HTR-8/SVneo (cell line): ENCODE data around the gene TBCD.

Experiments used
- DNase-seq: peaks from one replicate; pipeline ENCODE4 v3.0.0; 2011; ENCODE audit warnings: low spot score, mixed read lengths; ENCODE audit not compliant: insufficient read length
- FAIRE-seq: peaks from 2 replicates; lab custom pipeline; 2011; peaks lifted over from hg19 to GRCh38; lab: Jason Lieb, UNC

The TBCD gene

DNA sequence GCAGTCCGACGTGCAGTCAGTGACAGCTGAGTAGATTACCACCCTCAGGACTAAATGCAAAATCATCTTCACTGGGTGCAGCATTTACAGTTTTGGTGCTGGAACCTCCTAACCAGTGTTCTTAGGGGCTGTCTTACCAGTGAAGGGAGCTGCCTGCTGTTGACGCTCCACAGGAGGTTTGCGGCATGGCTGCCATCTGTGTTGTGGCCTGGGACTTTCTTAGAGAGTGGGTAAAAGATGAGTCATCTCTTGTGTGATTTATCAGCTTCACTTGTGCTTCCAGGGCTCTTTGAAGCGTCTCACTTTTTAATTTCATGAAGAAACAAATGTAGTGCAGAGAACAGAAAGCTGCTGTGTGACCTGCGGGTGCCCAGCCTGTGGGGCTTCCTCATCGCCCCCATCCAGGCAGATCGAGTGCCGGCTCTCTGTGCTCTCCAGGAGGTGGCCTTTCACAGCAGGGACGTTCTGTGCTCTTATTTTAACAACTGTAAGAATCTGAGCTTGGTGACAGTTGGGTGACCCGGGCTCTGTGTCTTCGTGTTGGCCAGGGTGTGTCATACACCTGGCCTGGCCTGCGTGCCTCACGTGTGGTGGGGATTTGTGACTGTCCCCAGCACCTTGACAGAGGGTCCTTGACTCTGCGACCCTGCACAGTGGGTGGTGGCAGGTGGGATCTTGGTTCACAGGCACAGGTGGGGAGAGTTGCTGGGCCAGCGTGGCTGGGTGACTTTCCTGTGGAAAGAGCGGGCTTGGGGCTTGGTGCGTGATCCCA lies 112.3 kb downstream of the TBCD start:
- peak; percentile 40 for FAIRE-seq
- DNase-seq: peak; percentile 51

DNA sequence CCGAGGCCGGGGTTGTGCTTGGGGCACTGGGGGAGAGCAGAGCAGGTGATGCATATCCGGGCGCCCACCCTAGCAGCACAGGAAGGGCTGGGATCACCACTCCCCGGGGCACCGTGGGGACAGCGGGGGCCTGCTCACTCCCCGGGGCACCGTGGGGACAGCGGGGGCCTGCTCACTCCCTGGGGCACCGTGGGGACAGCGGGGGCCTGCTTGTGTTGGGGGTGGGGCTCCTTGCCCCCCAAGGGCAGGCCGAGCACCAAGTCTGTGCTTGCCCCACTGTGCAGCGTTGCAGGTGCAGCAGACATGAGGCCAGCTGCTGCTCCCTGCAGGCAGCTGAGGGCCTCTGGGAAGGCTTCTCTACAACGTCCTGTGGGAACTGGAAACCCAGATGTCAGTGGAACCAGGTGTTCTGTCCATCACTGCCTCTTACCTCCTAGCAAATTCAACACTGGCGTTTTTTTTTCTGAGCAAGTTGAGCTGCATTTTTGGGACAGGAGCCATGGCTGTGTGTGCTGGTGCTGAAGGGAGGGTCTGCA lies 112.9 kb downstream of the TBCD start:
- FAIRE-seq: no peak
- DNase-seq: no peak

DNA sequence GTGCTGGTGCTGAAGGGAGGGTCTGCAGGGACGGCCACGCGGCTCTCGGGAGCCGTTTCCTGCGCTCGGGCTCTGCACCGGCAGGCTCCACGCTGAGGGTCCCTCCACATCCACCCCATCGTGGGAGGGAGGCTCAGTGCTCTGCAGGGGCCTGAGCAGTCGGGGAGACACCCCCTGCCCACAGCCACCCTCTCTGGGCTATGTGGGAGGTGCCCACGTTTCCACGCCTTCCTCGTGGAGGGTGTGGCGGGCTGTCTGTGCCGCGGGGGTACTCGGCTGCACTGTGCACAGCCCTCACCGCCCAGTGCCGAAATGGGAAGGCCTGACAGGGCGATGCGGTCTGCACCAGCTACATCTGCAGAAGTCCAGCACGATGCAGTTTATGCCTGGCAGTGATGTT lies 113.4 kb downstream of the TBCD start:
- FAIRE-seq (no peak), DNase-seq (no peak)

DNA sequence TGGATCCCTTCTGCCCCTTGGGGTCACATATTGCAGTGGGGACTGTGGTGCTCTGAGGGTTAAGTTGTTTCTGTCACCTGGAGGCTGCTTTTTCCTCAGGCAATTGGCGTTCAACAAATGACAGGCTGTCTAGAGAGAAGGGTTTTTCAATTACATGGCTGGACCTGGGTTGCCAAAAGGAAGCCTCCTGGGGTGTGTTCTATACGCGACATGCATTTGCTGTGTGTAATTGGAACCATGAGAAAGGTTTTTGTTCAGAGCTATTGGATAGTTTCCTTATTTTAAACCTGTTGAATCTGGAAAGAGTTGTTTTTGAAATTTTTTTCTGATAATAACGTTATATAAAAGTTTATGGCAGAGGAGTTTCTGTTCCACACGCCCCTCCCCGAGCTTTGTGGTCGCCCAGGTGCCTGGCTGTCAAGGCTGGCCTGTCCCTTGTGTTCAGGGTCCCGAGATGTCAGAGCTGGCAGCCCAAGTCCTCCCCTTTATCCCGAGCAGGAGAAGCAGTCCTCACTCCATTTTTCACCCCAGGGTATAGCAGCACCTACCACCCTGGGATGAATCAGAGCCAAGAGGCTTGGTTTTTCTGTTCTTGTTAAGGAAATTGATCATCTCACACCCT lies 114.0 kb downstream of the TBCD start:
- DNase-seq: no peak
- no peak for FAIRE-seq

DNA sequence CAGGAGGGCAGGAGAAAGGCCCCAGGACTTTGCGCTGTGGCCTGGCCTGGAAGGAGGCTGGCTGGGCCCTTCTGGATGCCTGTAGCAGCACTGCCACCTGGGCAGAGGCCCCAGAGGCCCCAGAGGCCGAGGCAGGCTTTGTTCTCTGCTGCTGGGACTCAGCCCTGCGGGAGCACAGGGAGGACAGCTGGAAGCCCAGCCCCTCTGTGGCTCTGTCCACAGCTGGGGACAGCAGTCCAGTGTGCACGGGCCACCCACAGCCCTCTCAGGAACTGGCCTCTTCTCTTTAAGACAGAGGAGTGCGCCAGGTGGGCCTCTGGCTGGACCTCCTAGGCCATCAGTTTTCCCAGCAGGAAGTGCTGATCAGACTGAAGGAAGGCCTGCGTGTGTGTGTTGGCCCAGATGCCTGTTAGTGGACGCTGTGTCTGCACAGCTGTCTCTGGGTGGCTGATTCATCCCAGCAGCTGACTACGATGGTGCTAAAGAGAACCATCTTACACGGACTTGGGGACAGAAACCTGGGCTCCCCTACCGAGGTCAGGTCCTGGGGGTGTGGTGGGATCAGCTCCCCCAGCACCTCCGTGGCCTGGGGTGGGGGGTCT lies 114.8 kb downstream of the TBCD start:
- DNase-seq: no peak
- FAIRE-seq: no peak

DNA sequence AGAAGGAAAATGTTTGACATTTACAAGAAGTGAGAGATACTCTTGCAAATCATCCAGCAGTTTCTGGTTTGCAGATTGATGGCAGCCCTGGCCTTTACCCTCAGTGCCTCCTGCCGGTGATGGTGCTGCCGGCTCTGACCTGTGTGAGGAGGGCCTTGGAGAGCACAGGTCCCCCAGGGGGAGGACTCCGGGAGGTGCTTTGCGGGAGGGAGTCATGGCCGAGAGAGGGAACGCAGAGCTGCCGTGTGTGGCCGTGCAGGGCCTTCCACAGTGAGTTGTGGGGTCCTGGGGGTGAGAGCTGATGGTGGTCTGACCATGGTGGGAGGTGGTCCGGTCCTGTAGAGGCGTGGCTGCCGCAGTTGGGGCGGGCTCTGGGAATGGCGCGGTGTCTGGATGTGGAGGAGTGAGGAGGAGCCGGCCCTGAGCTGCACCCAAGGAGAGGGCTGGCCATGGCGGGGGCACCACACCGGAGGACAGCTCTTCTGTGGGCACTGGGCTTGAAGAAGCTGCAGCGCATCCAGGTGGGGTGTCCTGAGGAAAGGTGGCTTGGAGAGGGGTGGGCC lies 116.0 kb downstream of the TBCD start:
- no peak for FAIRE-seq
- DNase-seq: no peak

DNA sequence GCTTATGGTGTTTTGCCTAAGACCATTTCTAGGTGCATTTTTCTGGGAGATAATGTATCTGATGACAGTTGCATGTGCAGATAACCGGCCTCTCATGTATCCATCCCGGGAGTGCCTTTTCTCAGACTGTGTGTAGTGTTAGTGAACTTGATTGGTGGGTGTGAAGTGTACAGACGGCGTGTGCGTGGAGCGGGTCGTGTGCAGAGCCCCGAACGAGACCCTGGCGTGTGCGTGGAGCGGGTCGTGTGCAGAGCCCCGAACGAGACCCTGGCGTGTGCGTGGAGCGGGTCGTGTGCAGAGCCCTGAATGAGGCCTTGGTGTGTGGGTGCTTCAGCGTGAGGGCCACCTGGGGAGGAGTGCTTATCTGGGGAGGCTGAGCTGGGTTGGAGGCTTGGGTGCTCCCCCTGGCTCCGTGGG lies 116.9 kb downstream of the TBCD start:
- DNase-seq (no peak), FAIRE-seq (peak; percentile 36)

DNA sequence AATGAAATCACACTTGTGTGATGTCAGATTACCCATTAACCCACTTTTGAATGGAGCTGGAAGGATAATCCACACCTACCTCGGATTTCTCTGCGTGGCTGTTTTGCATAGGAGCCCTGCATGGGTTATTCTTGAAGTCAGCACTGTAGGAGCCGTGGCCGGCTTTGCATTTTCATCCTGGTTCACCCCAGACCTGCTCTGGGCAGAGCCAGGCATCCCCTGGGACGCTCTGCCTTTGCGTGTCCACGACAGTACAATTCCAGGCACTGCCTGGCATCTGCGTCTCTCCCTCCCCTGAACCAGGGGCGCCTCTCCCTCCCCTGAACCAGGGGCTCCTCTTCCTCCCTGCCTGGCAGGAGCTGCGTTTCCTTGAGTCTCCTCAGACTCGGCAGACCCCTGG lies 117.7 kb downstream of the TBCD start:
- no peak for FAIRE-seq
- DNase-seq: no peak

DNA sequence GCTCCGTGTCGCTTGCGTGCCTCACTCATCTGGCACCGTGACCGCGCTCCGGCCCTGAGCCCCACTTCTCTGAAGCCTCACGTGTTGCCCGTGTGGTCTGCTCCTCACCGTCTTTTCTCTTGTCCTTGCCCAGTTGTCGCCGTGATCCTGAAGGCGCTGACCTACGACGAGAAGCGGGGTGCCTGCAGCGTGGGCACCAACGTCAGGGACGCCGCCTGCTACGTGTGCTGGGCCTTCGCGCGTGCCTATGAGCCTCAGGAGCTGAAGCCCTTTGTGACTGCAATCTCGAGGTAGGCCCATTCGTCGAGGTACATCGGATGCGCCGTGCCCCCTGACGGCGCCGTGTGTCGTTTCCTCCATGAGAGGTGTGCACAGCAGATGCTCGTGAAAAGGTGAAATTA lies 118.2 kb downstream of the TBCD start:
- peak; percentile 31 for FAIRE-seq
- DNase-seq: no peak

DNA sequence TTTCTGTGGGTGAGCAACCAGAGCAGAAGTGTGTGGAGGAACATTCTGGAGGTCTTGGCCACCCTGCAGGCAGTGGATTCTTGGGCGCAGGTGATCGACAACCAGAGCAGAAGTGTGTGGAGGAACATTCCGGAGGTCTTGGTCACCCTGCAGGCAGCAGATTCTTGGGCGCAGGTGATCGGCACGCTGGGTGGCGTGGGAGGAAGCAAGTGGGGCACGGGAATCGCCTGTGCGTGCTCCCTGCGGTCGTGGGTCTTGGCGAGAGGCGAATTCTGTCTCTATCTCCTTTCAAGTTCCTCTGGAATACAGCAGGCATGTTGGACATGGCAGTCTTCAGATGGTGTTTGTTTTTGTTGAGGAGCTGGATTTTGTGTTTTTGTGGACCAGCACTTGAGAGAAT lies 118.7 kb downstream of the TBCD start:
- FAIRE-seq: no peak
- no peak for DNase-seq

DNA sequence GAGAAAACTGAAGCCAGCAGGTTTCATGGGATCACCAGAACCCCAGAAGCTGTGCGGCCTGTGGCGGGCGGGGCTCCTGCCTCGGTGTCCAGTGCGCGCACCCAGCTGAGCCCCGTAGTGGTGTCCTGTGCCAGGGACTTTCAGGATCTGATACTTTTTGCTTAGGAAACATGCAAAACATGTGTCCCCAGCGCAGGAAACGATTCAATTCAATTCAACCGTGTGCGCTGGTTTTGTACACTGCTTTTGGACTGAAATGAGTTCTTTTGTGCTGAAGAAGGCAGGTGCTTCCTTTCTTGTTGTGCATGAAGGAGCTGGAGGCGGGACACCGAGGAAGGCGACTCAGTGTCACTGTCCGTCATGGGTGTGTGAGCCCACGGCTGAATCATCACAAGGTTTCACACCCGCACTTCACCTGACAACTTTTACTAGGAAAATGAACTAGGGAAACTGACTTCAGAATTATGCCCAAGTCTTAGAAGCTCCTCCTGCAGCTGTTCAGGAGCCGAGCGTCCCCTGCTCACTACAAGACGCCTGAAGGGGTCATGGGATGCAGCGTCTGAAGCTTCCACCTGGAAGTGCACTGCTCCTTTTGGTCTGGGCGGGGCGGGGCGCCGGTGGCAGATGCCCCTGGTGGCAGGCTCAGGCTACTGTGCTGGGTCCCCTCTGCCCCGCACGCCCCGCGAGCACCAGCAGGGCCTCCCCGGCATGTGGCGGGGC lies 119.4 kb downstream of the TBCD start:
- no peak for FAIRE-seq
- no peak for DNase-seq

DNA sequence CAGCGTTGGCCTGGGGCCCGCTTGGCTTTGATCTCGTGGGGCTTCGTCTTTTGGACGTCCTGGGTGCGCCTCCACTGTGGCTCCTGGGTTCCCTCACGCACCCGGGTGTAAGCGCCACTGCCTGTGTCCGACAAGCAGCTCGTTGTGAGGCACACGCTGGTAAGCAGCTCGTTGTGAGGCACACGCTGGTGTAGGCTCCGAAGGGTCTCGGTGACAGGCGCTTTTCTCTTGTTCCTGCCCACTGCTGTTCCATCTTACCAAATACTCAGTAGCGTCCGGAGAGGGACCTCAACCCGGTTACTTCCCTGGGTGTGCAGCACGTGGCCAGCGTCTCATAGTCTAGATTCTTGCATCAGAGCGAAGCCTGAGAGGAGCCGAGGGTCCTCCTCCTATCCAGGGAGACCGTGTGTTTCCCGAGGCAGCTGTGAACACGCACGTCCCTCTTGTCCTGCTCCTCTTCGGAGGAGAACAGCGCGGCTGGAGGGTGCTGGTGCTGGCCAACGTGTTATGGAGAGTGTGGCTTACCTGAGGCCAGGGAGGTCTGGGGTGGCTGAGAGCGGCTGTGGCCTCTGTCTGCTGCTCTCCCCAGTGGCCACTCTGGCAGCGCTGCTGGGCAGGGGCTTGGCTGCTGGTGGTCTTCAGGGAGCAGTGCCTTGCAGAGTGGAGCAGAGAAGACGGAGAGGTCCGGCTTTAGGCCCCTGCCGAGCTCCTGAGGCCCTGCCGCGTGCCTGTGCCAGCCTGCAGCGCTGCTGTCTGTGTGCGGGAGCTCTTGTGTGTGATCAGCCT lies 120.1 kb downstream of the TBCD start:
- FAIRE-seq (no peak), DNase-seq (no peak)

DNA sequence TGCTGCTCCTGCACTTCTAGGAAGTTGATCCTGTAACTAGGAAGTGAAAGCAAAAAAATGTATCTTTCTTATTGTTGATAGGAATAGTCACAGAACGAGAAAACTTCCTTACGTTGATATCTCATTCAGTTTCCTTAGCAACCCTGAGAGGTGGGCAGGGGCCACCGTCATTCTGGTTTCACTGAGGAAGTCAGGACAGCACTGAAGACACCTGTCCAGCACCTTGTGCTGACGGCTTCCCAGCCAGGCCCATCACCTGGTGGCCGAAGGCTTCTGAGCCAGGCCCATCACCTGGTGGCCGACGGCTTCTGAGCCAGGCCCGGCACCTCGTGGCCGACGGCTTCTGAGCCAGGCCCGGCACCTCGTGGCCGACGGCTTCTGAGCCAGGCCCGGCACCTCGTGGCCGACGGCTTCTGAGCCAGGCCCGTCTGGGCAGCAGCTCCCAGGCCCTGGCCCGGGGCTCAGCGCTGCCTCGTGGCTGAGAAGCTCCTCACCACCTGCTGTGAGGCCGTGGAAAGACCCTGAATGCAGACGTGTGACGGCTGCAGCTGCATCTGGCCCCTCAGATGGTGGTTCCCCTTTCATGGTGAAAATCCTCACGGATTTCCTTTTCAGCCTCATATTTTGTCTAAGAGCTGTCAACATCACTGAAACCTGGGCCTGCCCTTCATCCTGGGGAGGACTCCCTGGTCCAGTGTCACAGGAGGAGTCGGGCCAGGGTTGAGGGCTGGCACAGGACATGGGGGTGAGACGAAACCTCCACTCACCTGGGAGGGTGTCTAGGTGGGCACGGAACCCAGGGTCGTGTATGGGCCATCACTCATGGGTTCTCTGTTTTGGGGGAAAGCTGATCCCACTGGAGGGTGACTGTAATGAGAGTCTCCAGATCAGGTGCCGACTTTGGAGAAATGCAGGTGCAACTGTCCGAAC lies 121.0 kb downstream of the TBCD start:
- DNase-seq: no peak
- no peak for FAIRE-seq

DNA sequence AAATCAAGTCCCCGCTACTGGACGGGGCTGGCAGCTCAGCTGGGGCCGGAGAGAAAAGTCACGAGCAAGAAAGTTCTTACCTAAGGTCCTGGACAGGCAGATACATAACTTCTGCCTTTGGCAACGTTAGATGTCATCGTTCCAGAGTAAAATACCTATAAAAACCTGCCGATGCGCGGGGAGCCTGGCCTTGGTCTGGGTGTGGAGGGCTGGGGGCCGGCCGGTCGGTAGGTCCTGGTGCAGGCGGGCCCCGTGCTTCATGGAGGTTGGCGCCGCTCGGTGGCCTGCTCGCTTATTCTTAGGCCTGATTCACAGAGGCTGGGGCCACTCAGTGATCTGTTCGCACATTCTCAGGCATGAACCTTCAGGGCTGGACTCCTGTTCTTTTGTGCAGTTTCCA lies 121.7 kb downstream of the TBCD start:
- DNase-seq (no peak), FAIRE-seq (no peak)

DNA sequence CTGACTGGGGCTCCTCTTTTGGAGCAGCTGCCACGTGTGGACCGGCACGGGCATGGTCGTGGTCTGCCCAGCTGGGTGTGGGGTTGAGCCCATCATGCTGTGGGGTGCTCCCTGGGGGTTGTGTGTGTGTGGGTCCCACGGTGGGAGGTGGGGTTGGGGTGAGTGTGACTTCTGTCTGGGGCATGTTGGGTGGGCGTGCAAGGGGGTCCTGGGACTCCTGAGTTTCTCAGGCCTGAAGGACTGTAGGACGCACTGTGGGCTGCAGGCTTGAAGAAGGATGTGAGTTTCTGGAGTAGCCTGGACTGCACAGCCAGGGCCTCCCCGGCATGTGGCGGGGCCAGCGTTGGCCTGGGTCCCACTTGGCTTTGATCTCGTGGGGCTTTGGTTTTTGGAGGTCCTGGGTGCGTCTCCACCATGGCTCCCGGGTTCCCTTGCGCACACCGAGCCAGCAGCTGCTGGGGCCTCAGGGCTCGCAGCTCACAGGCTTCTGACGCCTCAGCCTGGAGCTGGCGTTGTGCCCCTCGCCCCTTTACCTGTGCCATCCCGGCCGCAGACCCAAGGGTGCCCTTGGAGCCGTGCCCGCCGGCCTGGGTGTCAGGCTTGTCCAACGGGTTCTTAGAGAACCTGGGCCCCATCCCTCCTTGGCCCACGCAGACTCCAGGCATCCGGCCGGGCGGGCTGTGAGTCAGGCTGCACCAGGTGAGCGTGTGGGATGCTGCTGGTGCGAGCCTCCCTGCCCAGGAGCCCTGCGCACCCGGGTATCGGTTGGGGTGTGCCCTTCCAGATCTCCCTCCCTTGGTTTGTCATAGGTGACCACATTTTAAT lies 122.4 kb downstream of the TBCD start:
- no peak for FAIRE-seq
- DNase-seq: no peak

DNA sequence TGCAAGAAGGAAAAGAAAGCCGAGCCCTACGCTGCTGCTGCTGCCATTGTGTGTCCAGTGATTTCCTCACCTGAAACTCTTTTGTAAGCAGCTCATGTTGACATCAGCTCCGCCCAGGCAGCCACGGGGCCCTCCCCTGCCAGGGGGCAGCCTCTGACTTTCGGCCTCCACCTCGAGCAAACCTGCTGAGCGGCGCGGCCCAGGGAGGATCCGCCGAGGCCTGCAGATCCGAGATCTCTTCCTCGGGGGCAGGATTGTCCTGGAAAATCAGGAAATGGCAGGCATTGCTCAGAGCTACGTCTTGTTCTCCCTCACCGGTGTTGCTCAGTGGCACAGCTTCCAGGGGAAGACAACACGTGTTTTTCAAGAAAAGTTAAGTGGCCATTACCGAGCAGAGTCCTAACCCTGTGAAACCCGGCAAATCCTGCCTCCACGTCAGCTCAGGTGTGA lies 123.6 kb downstream of the TBCD start:
- DNase-seq: no peak
- FAIRE-seq: no peak

DNA sequence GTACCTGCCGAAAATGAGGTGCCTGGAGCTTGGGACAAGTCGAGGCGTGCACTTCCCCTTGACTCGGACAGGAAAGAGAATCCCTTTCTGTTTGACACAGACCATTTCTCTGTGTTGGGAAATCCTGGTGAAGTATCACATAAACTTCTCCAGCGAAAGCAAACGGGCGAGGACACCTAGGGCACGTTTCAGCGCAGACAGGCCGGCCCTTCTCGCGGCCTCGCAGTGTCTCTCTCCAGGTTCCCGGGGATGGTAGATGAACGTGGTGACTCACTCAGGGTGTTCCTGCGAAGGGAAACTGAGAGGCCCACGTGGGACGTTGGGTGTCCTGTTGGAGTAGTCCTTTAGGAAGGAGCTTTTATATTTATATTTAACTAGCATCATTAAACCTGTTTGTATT lies 124.3 kb downstream of the TBCD start:
- no peak for DNase-seq
- no peak for FAIRE-seq
